Measurements from ENCODE around the gene GAB4.

- TF ChIP-seq POLR2AphosphoS5 (IDR thresholded peaks at IDR 0.05) (no peak), EP300 (IDR thresholded peaks at IDR 0.05) (no peak), POLR2A (IDR thresholded peaks at IDR 0.05) (no peak), CTCF (IDR thresholded peaks at IDR 0.05) (no peak)
Measured at GRCh38 chr22:16935209-16935608, 72.8 kb downstream of the GAB4 start.

Measured in stomach (tissue), 4 donors.